ENCODE data around the gene KAT6B.

Gene KAT6B

GRCh38 chr10:74973741-74974392, 147.5 kb downstream of the KAT6B start:
- TF ChIP-seq, protein P1, sequence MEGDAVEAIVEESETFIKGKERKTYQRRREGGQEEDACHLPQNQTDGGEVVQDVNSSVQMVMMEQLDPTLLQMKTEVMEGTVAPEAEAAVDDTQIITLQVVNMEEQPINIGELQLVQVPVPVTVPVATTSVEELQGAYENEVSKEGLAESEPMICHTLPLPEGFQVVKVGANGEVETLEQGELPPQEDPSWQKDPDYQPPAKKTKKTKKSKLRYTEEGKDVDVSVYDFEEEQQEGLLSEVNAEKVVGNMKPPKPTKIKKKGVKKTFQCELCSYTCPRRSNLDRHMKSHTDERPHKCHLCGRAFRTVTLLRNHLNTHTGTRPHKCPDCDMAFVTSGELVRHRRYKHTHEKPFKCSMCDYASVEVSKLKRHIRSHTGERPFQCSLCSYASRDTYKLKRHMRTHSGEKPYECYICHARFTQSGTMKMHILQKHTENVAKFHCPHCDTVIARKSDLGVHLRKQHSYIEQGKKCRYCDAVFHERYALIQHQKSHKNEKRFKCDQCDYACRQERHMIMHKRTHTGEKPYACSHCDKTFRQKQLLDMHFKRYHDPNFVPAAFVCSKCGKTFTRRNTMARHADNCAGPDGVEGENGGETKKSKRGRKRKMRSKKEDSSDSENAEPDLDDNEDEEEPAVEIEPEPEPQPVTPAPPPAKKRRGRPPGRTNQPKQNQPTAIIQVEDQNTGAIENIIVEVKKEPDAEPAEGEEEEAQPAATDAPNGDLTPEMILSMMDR (IDR thresholded peaks at IDR 0.05; ENCODE audit: low read depth, low read length, missing control alignments), result no peak
- no peak overlapping the region for H3K4me3 ChIP-seq (replicated peaks; ENCODE audit: low read depth, low read length)
- no peak for DNase-seq (ENCODE audit: extremely low read depth, low read depth)

DNA sequence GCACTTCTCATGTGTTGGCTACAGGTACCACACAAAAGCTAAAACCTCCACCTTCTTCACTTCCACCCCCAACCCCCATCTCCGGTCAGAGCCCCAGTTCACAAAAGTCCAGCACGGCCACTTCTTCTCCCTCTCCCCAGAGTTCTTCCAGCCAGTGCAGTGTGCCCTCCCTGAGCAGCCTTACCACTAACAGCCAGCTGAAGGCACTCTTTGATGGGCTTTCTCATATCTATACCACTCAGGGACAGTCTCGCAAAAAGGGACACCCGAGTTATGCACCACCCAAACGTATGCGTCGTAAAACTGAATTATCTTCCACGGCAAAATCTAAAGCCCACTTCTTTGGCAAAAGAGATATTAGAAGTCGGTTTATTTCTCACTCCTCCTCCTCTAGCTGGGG, 149.4 kb downstream of the KAT6B start:
- H3K4me3 ChIP-seq (replicated peaks; ENCODE audit: low read depth, low read length), result no peak overlapping the region

GRCh38 chr10:74976565-74976964, 150.2 kb downstream of the KAT6B start:
- TF ChIP-seq, protein P1 (IDR thresholded peaks at IDR 0.05; ENCODE audit: low read depth, low read length, missing control alignments), result no peak
- H3K4me3 ChIP-seq (replicated peaks; ENCODE audit: low read depth, low read length), result no peak overlapping the region
- no peak for DNase-seq (ENCODE audit: extremely low read depth, low read depth)

More for the DNA sequence above, 149.4 kb downstream of the KAT6B start:
- TF ChIP-seq, protein P1 (IDR thresholded peaks at IDR 0.05; ENCODE audit: low read depth, low read length, missing control alignments), result no peak
- DNase-seq (ENCODE audit: extremely low read depth, low read depth), result no peak

DNA sequence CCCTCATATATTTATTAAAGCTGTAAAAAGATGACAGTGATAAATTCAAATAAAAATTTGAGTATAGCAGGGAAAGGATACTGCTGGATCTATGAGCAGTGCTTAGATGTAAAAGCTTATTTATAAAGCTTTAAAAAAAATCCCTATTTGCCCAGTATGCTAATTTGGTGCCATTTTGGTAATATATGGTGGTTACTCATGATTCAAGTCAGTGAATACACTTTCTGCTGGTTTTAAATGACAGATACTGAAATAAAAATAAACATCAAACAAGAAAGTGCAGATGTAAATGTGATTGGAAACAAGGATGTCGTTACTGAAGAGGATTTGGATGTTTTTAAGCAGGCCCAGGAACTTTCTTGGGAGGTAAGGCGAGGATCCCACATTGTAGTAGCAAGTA, 150.7 kb downstream of the KAT6B start:
- H3K4me3 ChIP-seq (replicated peaks; ENCODE audit: low read depth, low read length), result no peak overlapping the region
- no peak for DNase-seq (ENCODE audit: extremely low read depth, low read depth)
- TF ChIP-seq, protein P1 (IDR thresholded peaks at IDR 0.05; ENCODE audit: low read depth, low read length, missing control alignments), result no peak

GRCh38 chr10:74977913-74978847, 151.8 kb downstream of the KAT6B start:
- TF ChIP-seq, protein P1 (IDR thresholded peaks at IDR 0.05; ENCODE audit: low read depth, low read length, missing control alignments), result no peak
- DNase-seq (ENCODE audit: extremely low read depth, low read depth), result no peak
- no peak overlapping the region for H3K4me3 ChIP-seq (replicated peaks; ENCODE audit: low read depth, low read length)

GRCh38 chr10:74981831-74982633, 155.6 kb downstream of the KAT6B start:
- H3K4me3 ChIP-seq (replicated peaks; ENCODE audit: low read depth, low read length), result no peak overlapping the region
- TF ChIP-seq, protein P1 (IDR thresholded peaks at IDR 0.05; ENCODE audit: low read depth, low read length, missing control alignments), result no peak
- no peak for DNase-seq (ENCODE audit: extremely low read depth, low read depth)
